Choroid plexus epithelial cell (primary cell): Measurements from ENCODE around the gene GAGE10.
"Not testable (repeated sequence)": the region's sequence is repeated elsewhere in the genome, so short reads cannot be mapped to it uniquely, and the experiment has no call there.

Experiments used
- DNase-seq: peaks from one replicate; pipeline ENCODE4 v3.0.0-alpha.2; 2010; ENCODE audit warnings: low read depth
- H3K4me3 ChIP-seq: 2 replicates; pipeline ENCODE4 v1.5.1; 2011; ENCODE audit warnings: low read depth, mild to moderate bottlenecking, control low read depth, low read length, moderate library complexity
- CTCF ChIP-seq: conservative IDR thresholded peaks from 2 replicates; pipeline ENCODE4 v1.5.1; 2011; ENCODE audit warnings: low read depth, mild to moderate bottlenecking, control low read depth, inconsistent platforms, low read length, moderate library complexity

The GAGE10 gene

GRCh38 chrX:49286581-49286980, 16.9 kb upstream of the GAGE10 start:
- TF ChIP-seq CTCF = no peak
- DNase-seq = no peak
- no peak overlapping the region for H3K4me3 ChIP-seq

- H3K4me3 ChIP-seq = no peak overlapping the region
- TF ChIP-seq CTCF = no peak
- no peak for DNase-seq
These were observed 15.8 kb upstream of the GAGE10 start for GRCh38 chrX:49287665-49288064.

GRCh38 chrX:49290215-49290614, 13.2 kb upstream of the GAGE10 start:
- no peak for TF ChIP-seq CTCF
- no peak for DNase-seq
- no peak overlapping the region for H3K4me3 ChIP-seq

GRCh38 chrX:49291615-49292337, 11.7 kb upstream of the GAGE10 start:
- DNase-seq = peak; percentile 72
- no peak overlapping the region for H3K4me3 ChIP-seq
- peak; percentile 75 for TF ChIP-seq CTCF

- no peak overlapping the region for H3K4me3 ChIP-seq
- no peak for TF ChIP-seq CTCF
- DNase-seq = no peak
These were observed 10.8 kb upstream of the GAGE10 start for GRCh38 chrX:49292400-49293362.

GRCh38 chrX:49299293-49299692, 4.2 kb upstream of the GAGE10 start:
- H3K4me3 ChIP-seq, DNase-seq: not testable (repeated sequence)

GRCh38 chrX:49300703-49301102, 2.7 kb upstream of the GAGE10 start:
- H3K4me3 ChIP-seq = no peak overlapping the region
- DNase-seq = no peak
- TF ChIP-seq CTCF = no peak

- DNase-seq, H3K4me3 ChIP-seq: not testable (repeated sequence)
These were observed 4.3 kb downstream of the GAGE10 start for GRCh38 chrX:49307775-49308174.
